ENCODE results near the gene CPXM2. TPM values are rescaled to one million over a fixed set of nuclear protein-coding genes. Genes with fewer than 3 reads are reported as not detected.

The CPXM2 gene
- polyA plus RNA-seq, 1 experiment: 14.4 TPM

DNA sequence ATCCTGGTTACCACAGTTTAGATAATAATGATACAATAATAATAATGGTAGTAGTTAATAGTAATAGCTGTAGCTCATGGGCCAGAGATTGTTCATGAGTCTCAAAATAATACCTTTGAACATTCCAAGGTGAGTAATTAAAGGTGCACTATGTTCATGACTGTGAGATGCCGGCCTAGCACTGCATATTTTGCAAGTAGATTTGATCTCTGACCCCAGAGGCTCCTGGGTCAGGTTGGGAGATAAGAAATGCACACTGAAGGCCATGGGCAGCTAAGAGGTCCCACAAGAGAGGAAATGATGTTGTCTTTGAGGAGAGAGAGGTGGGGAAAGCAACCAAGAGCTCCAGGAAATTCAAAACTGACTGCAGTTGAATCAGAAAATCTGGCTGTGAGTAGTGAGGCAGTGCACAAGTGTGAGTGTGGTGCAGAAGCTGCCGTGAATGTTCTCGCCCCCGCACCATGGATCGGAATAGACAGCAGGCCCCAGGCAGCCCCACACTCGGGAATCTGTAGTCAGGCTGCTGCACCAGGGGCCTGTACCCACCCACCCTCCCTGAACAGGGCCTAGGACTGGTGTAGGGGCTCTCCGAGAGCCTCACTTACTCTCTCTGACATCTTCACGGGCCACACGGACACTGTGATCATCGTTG is 11.9 kb downstream of the CPXM2 start:
- TF ChIP-seq, protein P1, sequence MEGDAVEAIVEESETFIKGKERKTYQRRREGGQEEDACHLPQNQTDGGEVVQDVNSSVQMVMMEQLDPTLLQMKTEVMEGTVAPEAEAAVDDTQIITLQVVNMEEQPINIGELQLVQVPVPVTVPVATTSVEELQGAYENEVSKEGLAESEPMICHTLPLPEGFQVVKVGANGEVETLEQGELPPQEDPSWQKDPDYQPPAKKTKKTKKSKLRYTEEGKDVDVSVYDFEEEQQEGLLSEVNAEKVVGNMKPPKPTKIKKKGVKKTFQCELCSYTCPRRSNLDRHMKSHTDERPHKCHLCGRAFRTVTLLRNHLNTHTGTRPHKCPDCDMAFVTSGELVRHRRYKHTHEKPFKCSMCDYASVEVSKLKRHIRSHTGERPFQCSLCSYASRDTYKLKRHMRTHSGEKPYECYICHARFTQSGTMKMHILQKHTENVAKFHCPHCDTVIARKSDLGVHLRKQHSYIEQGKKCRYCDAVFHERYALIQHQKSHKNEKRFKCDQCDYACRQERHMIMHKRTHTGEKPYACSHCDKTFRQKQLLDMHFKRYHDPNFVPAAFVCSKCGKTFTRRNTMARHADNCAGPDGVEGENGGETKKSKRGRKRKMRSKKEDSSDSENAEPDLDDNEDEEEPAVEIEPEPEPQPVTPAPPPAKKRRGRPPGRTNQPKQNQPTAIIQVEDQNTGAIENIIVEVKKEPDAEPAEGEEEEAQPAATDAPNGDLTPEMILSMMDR (IDR thresholded peaks at IDR 0.05; ENCODE audit: insufficient read depth, low read depth, low read length): no peak
- CTCF ChIA-PET: no interaction called here

DNA sequence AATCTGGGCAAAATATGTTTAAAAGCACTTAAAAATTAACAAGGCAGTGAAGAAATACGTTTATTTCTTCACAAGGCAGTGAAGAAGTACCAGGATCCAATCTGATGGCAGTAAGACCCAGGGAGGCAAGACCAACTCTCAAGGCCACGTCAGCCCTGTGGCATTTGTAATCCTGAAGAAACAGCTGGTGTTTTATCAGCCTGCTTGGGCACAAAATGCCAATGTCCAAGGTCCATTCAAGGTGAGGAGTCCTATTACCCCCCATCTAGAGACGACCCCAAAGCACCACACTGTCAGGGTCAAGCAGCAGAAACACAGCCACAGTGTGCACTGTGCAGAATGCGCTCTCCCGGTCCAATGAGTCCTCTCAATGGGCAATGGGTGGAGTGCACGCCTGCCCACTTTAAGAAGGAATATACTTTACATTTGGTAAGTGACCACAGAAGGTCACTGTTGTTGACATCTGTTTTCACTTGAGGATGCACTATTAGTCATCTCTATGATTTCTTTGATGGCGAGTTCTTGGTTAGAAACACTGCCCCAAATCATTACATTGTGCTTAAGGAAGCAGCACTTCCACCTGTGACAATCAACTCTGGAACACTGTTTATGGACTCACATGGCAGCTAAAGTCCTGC is 12.8 kb downstream of the CPXM2 start:
- ChIA-PET POLR2A (no interaction called here), CTCF (interaction anchor here (0.6 kb wide), 2 partner anchors 10 to 75 kb away, joined by 3 to 4 read pairs; no protein-coding TSS in a partner anchor)
- H3K4me3 ChIP-seq (ENCODE audit: low read depth, low read length): no peak overlapping the region
- no peaks in the 10 kb centered on the region for H3K27me3 ChIP-seq (ENCODE audit: control insufficient read depth, insufficient read depth, low read length)
- TF ChIP-seq, protein P1 (IDR thresholded peaks at IDR 0.05; ENCODE audit: insufficient read depth, low read depth, low read length): no peak
- peak; percentile 52 for DNase-seq (ENCODE audit: low read depth)
- no peaks in the 10 kb centered on the region for H3K36me3 ChIP-seq (ENCODE audit: control insufficient read depth, insufficient read depth, low read length)

More for the DNA sequence above, 11.9 kb downstream of the CPXM2 start:
- no peak for DNase-seq (ENCODE audit: low read depth)
- no peaks in the 10 kb centered on the region for H3K27me3 ChIP-seq (ENCODE audit: control insufficient read depth, insufficient read depth, low read length)
- POLR2A ChIA-PET: no interaction called here
- H3K4me3 ChIP-seq (ENCODE audit: low read depth, low read length): no peak overlapping the region
- no peaks in the 10 kb centered on the region for H3K36me3 ChIP-seq (ENCODE audit: control insufficient read depth, insufficient read depth, low read length)

DNA sequence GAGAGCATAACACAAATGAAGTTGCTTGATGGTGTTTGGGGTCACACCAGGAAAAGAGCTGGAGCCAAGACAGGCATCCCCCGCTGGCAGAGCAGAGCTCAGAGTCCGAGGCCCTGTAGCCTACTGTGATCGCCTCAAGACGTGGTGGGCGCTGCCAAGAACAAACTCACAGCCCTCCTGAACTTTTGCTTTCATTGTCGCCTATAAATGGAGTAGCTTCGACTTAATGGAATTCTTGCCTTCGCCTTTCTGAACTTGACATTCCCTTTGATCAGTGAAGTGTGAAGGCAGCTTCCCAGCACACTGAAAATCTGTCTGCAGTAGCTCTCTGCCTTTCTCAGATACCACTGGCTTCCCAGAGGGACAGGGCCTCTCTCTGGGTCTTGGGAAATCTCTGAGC is 21.3 kb downstream of the CPXM2 start:
- POLR2A ChIA-PET: no interaction called here
- no peaks in the 10 kb centered on the region for H3K36me3 ChIP-seq (ENCODE audit: control insufficient read depth, insufficient read depth, low read length)
- CTCF ChIA-PET: no interaction called here
- H3K27me3 ChIP-seq (ENCODE audit: control insufficient read depth, insufficient read depth, low read length): no peaks in the 10 kb centered on the region
- H3K4me3 ChIP-seq (ENCODE audit: low read depth, low read length): no peak overlapping the region
- TF ChIP-seq, protein P1 (IDR thresholded peaks at IDR 0.05; ENCODE audit: insufficient read depth, low read depth, low read length): no peak
- no peak for DNase-seq (ENCODE audit: low read depth)

DNA sequence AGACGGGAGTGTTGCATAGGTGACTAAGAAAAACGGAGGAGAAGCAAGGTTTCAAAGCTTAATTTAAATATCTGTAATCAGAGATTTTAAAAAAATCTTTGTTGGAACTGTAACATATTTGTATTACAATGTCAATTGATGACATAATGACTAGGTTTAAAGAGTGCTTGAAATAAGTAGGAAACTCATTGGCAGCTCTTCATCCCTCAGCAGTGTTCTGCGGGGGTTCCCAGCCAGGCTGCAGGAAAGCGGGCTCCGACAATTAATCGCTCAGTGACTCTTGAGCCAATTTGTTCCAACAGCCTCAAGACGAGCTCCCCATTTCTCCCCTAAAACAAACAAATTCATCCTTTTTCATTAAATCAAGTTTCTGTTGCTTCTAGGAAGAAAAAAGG is 22.6 kb downstream of the CPXM2 start:
- H3K36me3 ChIP-seq (ENCODE audit: control insufficient read depth, insufficient read depth, low read length): no peaks in the 10 kb centered on the region
- H3K27me3 ChIP-seq (ENCODE audit: control insufficient read depth, insufficient read depth, low read length): no peaks in the 10 kb centered on the region
- no peak for DNase-seq (ENCODE audit: low read depth)
- CTCF ChIA-PET: interaction anchor here (0.6 kb wide), 1 partner anchor 10 kb away, joined by 3 read pairs; no protein-coding TSS in a partner anchor
- TF ChIP-seq, protein P1 (IDR thresholded peaks at IDR 0.05; ENCODE audit: insufficient read depth, low read depth, low read length): no peak
- no peak overlapping the region for H3K4me3 ChIP-seq (ENCODE audit: low read depth, low read length)
- POLR2A ChIA-PET: no interaction called here

DNA sequence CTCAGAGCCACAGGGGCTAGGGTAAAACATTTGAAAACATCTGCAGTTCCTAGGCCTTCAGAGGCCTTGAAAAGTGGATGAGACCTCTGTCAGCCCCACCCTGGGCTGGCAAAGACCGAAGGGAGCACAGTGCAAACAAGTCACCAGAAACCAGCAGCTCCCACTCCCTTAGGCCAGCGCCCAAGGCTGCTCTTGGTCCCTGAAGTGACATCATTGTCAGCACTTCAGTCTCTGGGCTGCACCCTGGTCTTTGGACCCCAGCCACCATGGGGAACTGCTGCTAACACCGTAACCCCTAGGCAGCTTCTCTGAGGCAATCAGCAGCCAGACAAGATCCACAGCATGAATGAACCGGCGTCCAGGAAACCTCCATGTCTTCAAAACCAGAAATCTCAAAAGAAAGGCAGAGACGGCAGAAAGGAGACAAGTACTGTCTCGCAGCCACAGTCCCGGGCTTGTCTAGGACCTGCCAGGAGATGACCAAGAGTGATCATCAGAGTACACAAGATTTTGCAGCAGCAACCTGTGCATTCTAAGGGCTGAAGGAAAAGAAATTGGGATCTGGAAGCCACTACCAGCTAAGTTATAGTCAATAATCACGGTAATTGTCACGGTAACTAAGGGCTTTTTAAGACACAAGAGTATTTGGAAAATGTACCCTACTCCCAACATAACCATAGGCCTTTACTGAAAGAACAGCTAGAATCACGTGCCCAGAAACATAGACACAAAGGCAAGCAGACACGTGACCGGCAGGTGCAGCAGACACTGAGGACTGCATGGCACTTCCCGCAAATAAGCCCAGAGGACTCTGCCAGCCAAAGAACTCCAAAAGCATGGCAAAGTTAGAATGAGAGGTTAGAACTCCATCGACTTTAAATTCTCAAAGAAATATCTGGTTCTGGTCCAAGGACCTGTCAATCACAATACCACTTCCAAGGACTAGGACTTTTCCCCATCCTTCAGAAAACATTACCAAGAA is 23.3 kb downstream of the CPXM2 start:
- DNase-seq (ENCODE audit: low read depth): no peak
- H3K4me3 ChIP-seq (ENCODE audit: low read depth, low read length): no peak overlapping the region
- ChIA-PET POLR2A (no interaction called here), CTCF (interaction anchor here (0.6 kb wide), 1 partner anchor 10 kb away, joined by 3 read pairs; no protein-coding TSS in a partner anchor)
- no peaks in the 10 kb centered on the region for H3K27me3 ChIP-seq (ENCODE audit: control insufficient read depth, insufficient read depth, low read length)
- H3K36me3 ChIP-seq (ENCODE audit: control insufficient read depth, insufficient read depth, low read length): no peaks in the 10 kb centered on the region
- TF ChIP-seq, protein P1 (IDR thresholded peaks at IDR 0.05; ENCODE audit: insufficient read depth, low read depth, low read length): no peak

Measured in BJ (cell line).